ENCODE data around the gene ZNF544. TPM values are rescaled to one million over a fixed set of nuclear protein-coding genes. Genes with fewer than 3 reads are reported as not detected.

The ZNF544 gene
- total RNA-seq, 4 donors from 2014 or later = 29.5 to 38.8 (median 37.6) TPM

GRCh38 chr19:58294743-58295374 is 66.1 kb downstream of the ZNF544 start:
- Histone ChIP-seq H3K9me3 (peaks cover 5 to 52% (median 19%) of the 10 kb centered on the region in 4 donors), H3K4me3 (no peak overlapping the region), H3K4me1 (no peaks in the 10 kb centered on the region), H3K27ac (replicated peaks in 1 of 4) (no peak overlapping the region), H3K36me3 (peaks cover 65 to 94% (median 89%) of the 10 kb centered on the region in 4 donors), H3K27me3 (no peaks in the 10 kb centered on the region)
- TF ChIP-seq EP300 (IDR thresholded peaks at IDR 0.05) (no peak), POLR2A (IDR thresholded peaks at IDR 0.05; ENCODE audit: low read depth) (no peak), CTCF (IDR thresholded peaks at IDR 0.05) (no peak), POLR2AphosphoS5 (IDR thresholded peaks at IDR 0.05) (no peak)
- WGBS = 98% methylated on average over 12 of the region's 22 CpGs
- no peak for DNase-seq (ENCODE audit: extremely low spot score)
- intact Hi-C loops (cut with DNase I) = no loop called here

- DNase-seq (ENCODE audit: extremely low spot score) = no peak
- no peaks in the 10 kb centered on the region for H3K27me3 ChIP-seq
- peaks cover 5 to 52% (median 19%) of the 10 kb centered on the region in 4 donors for H3K9me3 ChIP-seq
- H3K4me3 ChIP-seq = no peak overlapping the region
- 94% methylated on average over 7 of the region's 7 CpGs for WGBS
- H3K4me1 ChIP-seq = no peaks in the 10 kb centered on the region
- H3K36me3 ChIP-seq = peaks cover 53 to 95% (median 90%) of the 10 kb centered on the region in 4 donors
- intact Hi-C loops (cut with DNase I) = no loop called here
- TF ChIP-seq EP300 (IDR thresholded peaks at IDR 0.05) (no peak), CTCF (IDR thresholded peaks at IDR 0.05) (no peak), POLR2A (IDR thresholded peaks at IDR 0.05; ENCODE audit: low read depth) (no peak), POLR2AphosphoS5 (IDR thresholded peaks at IDR 0.05) (no peak)
- H3K27ac ChIP-seq (replicated peaks in 1 of 4) = no peak overlapping the region
Measured at GRCh38 chr19:58296104-58296503, 67.4 kb downstream of the ZNF544 start.

GRCh38 chr19:58300620-58301019 is 71.9 kb downstream of the ZNF544 start:
- TF ChIP-seq EP300 (IDR thresholded peaks at IDR 0.05) = no peak
- TF ChIP-seq POLR2A (IDR thresholded peaks at IDR 0.05; ENCODE audit: low read depth) = no peak
- no peak for TF ChIP-seq CTCF (IDR thresholded peaks at IDR 0.05)
- TF ChIP-seq POLR2AphosphoS5 (IDR thresholded peaks at IDR 0.05) = no peak
- intact Hi-C loops (cut with DNase I) = no loop called here
- no peak overlapping the region for H3K27ac ChIP-seq (replicated peaks in 1 of 4)
- no peak overlapping the region for H3K4me3 ChIP-seq
- H3K4me1 ChIP-seq = peaks cover 4 to 10% (median 7%) of the 10 kb centered on the region in 4 donors
- H3K36me3 ChIP-seq = peaks cover 12 to 55% (median 53%) of the 10 kb centered on the region in 4 donors
- no peaks in the 10 kb centered on the region for H3K27me3 ChIP-seq
- peaks cover 0 to 14% (median 2%) of the 10 kb centered on the region in 4 donors for H3K9me3 ChIP-seq
- 96% methylated on average over 7 of the region's 7 CpGs for WGBS
- no peak for DNase-seq (ENCODE audit: extremely low spot score)

GRCh38 chr19:58304255-58304654 is 75.5 kb downstream of the ZNF544 start:
- intact Hi-C loops (cut with DNase I) = no loop called here
- TF ChIP-seq POLR2AphosphoS5 (IDR thresholded peaks at IDR 0.05) (no peak), CTCF (IDR thresholded peaks at IDR 0.05) (no peak), POLR2A (IDR thresholded peaks at IDR 0.05; ENCODE audit: low read depth) (no peak), EP300 (IDR thresholded peaks at IDR 0.05) (no peak)
- 85% methylated on average over 7 of the region's 7 CpGs for WGBS
- peak overlapping the region; percentile 88 to 93 (median 91) for H3K27ac ChIP-seq (replicated peaks in 1 of 4)
- H3K9me3 ChIP-seq = no peaks in the 10 kb centered on the region
- H3K27me3 ChIP-seq = no peaks in the 10 kb centered on the region
- peaks cover 12 to 33% (median 22%) of the 10 kb centered on the region in 4 donors for H3K4me1 ChIP-seq
- no peak for DNase-seq (ENCODE audit: extremely low spot score)
- peak overlapping the region; percentile 89 to 96 (median 94) for H3K4me3 ChIP-seq
- H3K36me3 ChIP-seq = peaks cover 4 to 52% (median 46%) of the 10 kb centered on the region in 4 donors

All from esophagus muscularis mucosa (tissue), 4 donors.